Measurements from ENCODE around the gene RGS14. TPM values are rescaled to one million over a fixed set of nuclear protein-coding genes. Genes with fewer than 3 reads are reported as not detected.

Gene RGS14
- total RNA-seq, 4 donors from 2014 or later: 28.6 to 38.3 (median 37.2) TPM

- intact Hi-C loops (cut with DNase I; ENCODE audit: low total_unique reads): no loop called here
- no peak overlapping the region for H3K4me3 ChIP-seq (ENCODE audit: low read depth, poor library complexity, severe bottlenecking)
- TF ChIP-seq CTCF (IDR thresholded peaks at IDR 0.05) (no peak), POLR2A (IDR thresholded peaks at IDR 0.05) (no peak)
- 53 to 66% methylated on average over 3 of the region's 3 CpGs for WGBS, 2 donors
- no peak for DNase-seq (ENCODE audit: low spot score in 2 of 2)
Observed at GRCh38 chr5:177349362-177349647, 8.4 kb upstream of the RGS14 start.

- H3K4me3 ChIP-seq (ENCODE audit: low read depth, poor library complexity, severe bottlenecking): no peak overlapping the region
- WGBS, 2 donors: 73 to 78% methylated on average over 5 of the region's 5 CpGs
- intact Hi-C loops (cut with DNase I; ENCODE audit: low total_unique reads): no loop called here
- no peak for DNase-seq (ENCODE audit: low spot score in 2 of 2)
- TF ChIP-seq POLR2A (IDR thresholded peaks at IDR 0.05): no peak
- TF ChIP-seq CTCF (IDR thresholded peaks at IDR 0.05): no peak
Observed at GRCh38 chr5:177349762-177350161, 8.0 kb upstream of the RGS14 start.

- WGBS, 2 donors: 11 to 13% methylated on average over 19 of the region's 19 CpGs
- no peak for TF ChIP-seq POLR2A (IDR thresholded peaks at IDR 0.05)
- TF ChIP-seq CTCF (IDR thresholded peaks at IDR 0.05): no peak
- peak overlapping the region; percentile 79 for H3K4me3 ChIP-seq (ENCODE audit: low read depth, poor library complexity, severe bottlenecking)
- no peak for DNase-seq (ENCODE audit: low spot score in 2 of 2)
- intact Hi-C loops (cut with DNase I; ENCODE audit: low total_unique reads): no loop called here
Observed at GRCh38 chr5:177350776-177351391, 6.8 kb upstream of the RGS14 start.

GRCh38 chr5:177351392-177352329 lies 6.1 kb upstream of the RGS14 start, which contains the start of gene LMAN2:
Gene LMAN2, minus strand, starts transcription at chr5:177351668. Its CDS starts 21 bp downstream, at chr5:177351647.
- intact Hi-C loops (cut with DNase I; ENCODE audit: low total_unique reads): no loop called here
- H3K4me3 ChIP-seq (ENCODE audit: low read depth, poor library complexity, severe bottlenecking): peak within 1 kb of the TSS; percentile 79
- TF ChIP-seq CTCF (IDR thresholded peaks at IDR 0.05) (no peak), POLR2A (IDR thresholded peaks at IDR 0.05) (no peak)
- 6 to 7% methylated on average over 55 of the region's 55 CpGs for WGBS, 2 donors
- peak; percentile 94 to 99 for DNase-seq (ENCODE audit: low spot score in 2 of 2)

- no peak overlapping the region for H3K4me3 ChIP-seq (ENCODE audit: low read depth, poor library complexity, severe bottlenecking)
- no peak for DNase-seq (ENCODE audit: low spot score in 2 of 2)
- 80 to 81% methylated on average over 5 of the region's 5 CpGs for WGBS, 2 donors
- intact Hi-C loops (cut with DNase I; ENCODE audit: low total_unique reads): no loop called here
- no peak for TF ChIP-seq CTCF (IDR thresholded peaks at IDR 0.05)
- TF ChIP-seq POLR2A (IDR thresholded peaks at IDR 0.05): no peak
Observed at GRCh38 chr5:177353093-177353492, 4.6 kb upstream of the RGS14 start.

Data from lower leg skin (tissue), 4 donors.